HG02571 (cell line): Measurements from ENCODE around the gene FZD2.
"Not testable (repeated sequence)": the region's sequence is repeated elsewhere in the genome, so short reads cannot be mapped to it uniquely, and the experiment has no call there.

Experiments
- ATAC-seq: cut with Tn5 transposase; IDR thresholded peaks from one replicate; pipeline ENCODE4 v1.9.1; 2021; ENCODE audit warnings: mild to moderate bottlenecking, moderate library complexity; ENCODE audit not compliant: unreplicated experiment

The FZD2 gene

GRCh38 chr17:44546671-44547606, 10.3 kb upstream of the FZD2 start:
- no peak for ATAC-seq

- ATAC-seq: no peak
Measured at GRCh38 chr17:44547625-44548267, 9.5 kb upstream of the FZD2 start.

- ATAC-seq: no peak
Measured at GRCh38 chr17:44548376-44549230, 8.7 kb upstream of the FZD2 start.

- ATAC-seq: no peak
Measured at GRCh38 chr17:44549686-44550085, 7.6 kb upstream of the FZD2 start.

GRCh38 chr17:44552361-44552760, 4.9 kb upstream of the FZD2 start:
- ATAC-seq: no peak

GRCh38 chr17:44555099-44555498, 2.2 kb upstream of the FZD2 start:
- no peak for ATAC-seq

- ATAC-seq: no peak
Measured at GRCh38 chr17:44556166-44556831, 985 bp upstream of the FZD2 start.

GRCh38 chr17:44557651-44558285, 484 bp downstream of the FZD2 start:
- ATAC-seq: no peak

- no peak for ATAC-seq
Measured at GRCh38 chr17:44558334-44558709, 1.0 kb downstream of the FZD2 start.

GRCh38 chr17:44558710-44559633, 1.7 kb downstream of the FZD2 start:
- ATAC-seq: no peak

GRCh38 chr17:44559634-44560554, 2.6 kb downstream of the FZD2 start:
- ATAC-seq: no peak

GRCh38 chr17:44561237-44561623, 3.9 kb downstream of the FZD2 start:
- no peak for ATAC-seq

GRCh38 chr17:44564429-44564828, 7.1 kb downstream of the FZD2 start:
- no peak for ATAC-seq

GRCh38 chr17:44565866-44566443, 8.7 kb downstream of the FZD2 start:
- no peak for ATAC-seq

- ATAC-seq: not testable (repeated sequence)
Measured at GRCh38 chr17:44568311-44568944, 11.1 kb downstream of the FZD2 start.

- no peak for ATAC-seq
Measured at GRCh38 chr17:44568945-44569858, 11.9 kb downstream of the FZD2 start.
